Ovary (tissue), 9 donors: Measurements from ENCODE around the gene ACOT8. TPM values are rescaled to one million over a fixed set of nuclear protein-coding genes. Genes with fewer than 3 reads are reported as not detected.
A peak's percentile ranks its signal among the peaks of the same experiment; 100 is the strongest.
"Not testable (repeated sequence)": the region's sequence is repeated elsewhere in the genome, so short reads cannot be mapped to it uniquely, and the experiment has no call there.

ENCODE experiments used
- DNase-seq, 5 donors: peaks; one replicate each; pipeline ENCODE4 v3.0.0-alpha.2; 2019 to 2020
- H3K27ac ChIP-seq, 2 donors: fragments of 200-600 bp; one replicate each; pipeline versions ENCODE4 v1.5.1 to v1.8.0; 2019 to 2022
- H3K27me3 ChIP-seq: fragments of 200-600 bp; one replicate; pipeline ENCODE4 v1.8.0; 2022
- H3K36me3 ChIP-seq: fragments of 200-600 bp; sonication (generic); one replicate; pipeline ENCODE4 v1.5.1; 2019
- H3K4me1 ChIP-seq: one replicate; pipeline ENCODE4 v1.8.1; 2013; ENCODE audit warnings: mild to moderate bottlenecking, moderate library complexity; ENCODE audit not compliant: insufficient read depth
- H3K4me3 ChIP-seq: fragments of 200-600 bp; sonication (generic); one replicate; pipeline ENCODE4 v1.5.1; 2017
- H3K9me3 ChIP-seq, 2 donors: fragments of 200-600 bp in 1 of 2; sonication (generic) in 1 of 2; one replicate each; pipeline versions ENCODE4 v1.5.1 to v1.8.1; 2013 to 2019; ENCODE audit warnings: mild to moderate bottlenecking in 1 of 2, moderate library complexity in 1 of 2
- CTCF ChIP-seq, 3 donors: fragments of 450-650 bp in 2 of 3; fragments of 200-600 bp in 1 of 3; IDR thresholded peaks; one replicate each; pipeline versions ENCODE4 v1.5.1 to v1.8.0; 2016 to 2022; ENCODE audit warnings: antibody characterized with exemption in 3 of 3, mild to moderate bottlenecking in 1 of 3
- EP300 ChIP-seq: sonication (generic); formaldehyde crosslinking; IDR thresholded peaks from one replicate; pipeline ENCODE4 v1.6.1; 2017; ENCODE audit warnings: antibody characterized with exemption
- POLR2A ChIP-seq: fragments of 450-650 bp; IDR thresholded peaks from one replicate; pipeline ENCODE4 v1.6.1; 2017; ENCODE audit warnings: antibody characterized with exemption, mild to moderate bottlenecking, moderate library complexity
- WGBS, 3 donors: extraction: QIAGEN DNeasy Blood & Tissue Kit in 1 of 3; methylation state at CpG; one replicate each; pipeline versions ENCODE4 v1.1.5 to v1.1.7; 2013 to 2017; 5-methylcytosine and 5-hydroxymethylcytosine counted together
- intact Hi-C, 4 donors: fragments of 100-400 bp; cut with DNase I; formaldehyde crosslinking; loops; one replicate each; pipeline versions ENCODE4 v1.11.0 to v1.15.1; 2022 to 2023
- polyA plus RNA-seq, 2 donors: library from polyadenylated mRNA; stranded (reverse); fragments of 200-250 nt in 1 of 2; fragments of 350-450 nt in 1 of 2; fragmentation: Illumina TruSeq in 1 of 2; extraction: RNeasy Lipid Tissue Mini Kit (QIAGEN cat#74804) in 1 of 2; gene quantifications; one replicate each; pipeline ENCODE4 v1.2.3, GENCODE V29; 2013 to 2014
- total RNA-seq, 7 donors: library from RNA; depleted of rRNA in 2 of 7; stranded (reverse); fragments of >200 nt in 2 of 7; fragmentation: NEBNext Ultra II Directional in 3 of 7; extraction: Animal tissue kit (Norgen Biotek cat#: 25700) in 3 of 7; gene quantifications; one replicate each; pipeline versions ENCODE4 v1.1.0 to v1.2.4, GENCODE V29; 2016 to 2023
- donor health status: DM: no; HTN: no; CAD: no; lungs with moderate emphysema.
- donor health status: DM: no; HTN: no; CAD: no.
- donor health status: Bipolar disorder and iron deficiency.
- donor health status: DM: yes; HTN: yes; CAD: no.
- donor health status: DM: no; HTN: no; CAD: no.
- donor health status: DM: yes; HTN: yes; CAD: no.

ACOT8 gene
- total and polyA plus RNA-seq, 9 donors = 13.5 to 26.7 (median 19.6) TPM

- Histone ChIP-seq H3K27ac (peak within 1 kb of the TSS in 1 of 2 donors; percentile 39), H3K4me3 (peak within 1 kb of the TSS; percentile 47), H3K27me3 (no peaks in the 10 kb centered on the region), H3K36me3 (no peaks in the 10 kb centered on the region), H3K4me1 (peaks cover 2% of the 10 kb centered on the region), H3K9me3 (no peaks in the 10 kb centered on the region)
- intact Hi-C loops = no loop called here
- 1% methylated on average over 59 to 65 of the region's 65 CpGs for WGBS, 3 donors
- DNase-seq = peak; percentile 95 to 98 (median 97)
- TF ChIP-seq CTCF (IDR thresholded peaks at IDR 0.05) = no peak
- TF ChIP-seq EP300 = no peak
- TF ChIP-seq POLR2A = no peak
Observed at GRCh38 chr20:45812157-45813005, 44.8 kb downstream of the ACOT8 start, which contains the start of gene UBE2C. Gene UBE2C (plus strand): TSS chr20:45812644. CDS start chr20:45812696, 52 bp downstream.

GRCh38 chr20:45810191-45810970, 46.8 kb downstream of the ACOT8 start:
- Histone ChIP-seq H3K27ac (no peak overlapping the region), H3K4me3 (no peak overlapping the region), H3K27me3 (no peaks in the 10 kb centered on the region), H3K36me3 (no peaks in the 10 kb centered on the region), H3K9me3 (no peaks in the 10 kb centered on the region), H3K4me1 (peaks cover 2% of the 10 kb centered on the region)
- 85 to 88% (median 87%) methylated on average over 8 of the region's 8 CpGs for WGBS, 3 donors
- TF ChIP-seq CTCF (IDR thresholded peaks at IDR 0.05) = no peak
- TF ChIP-seq EP300 = no peak
- TF ChIP-seq POLR2A = no peak
- intact Hi-C loops = no loop called here
- DNase-seq = no peak

- intact Hi-C loops = no loop called here
- Histone ChIP-seq H3K27me3 (no peaks in the 10 kb centered on the region), H3K4me1 (no peaks in the 10 kb centered on the region), H3K9me3 (no peaks in the 10 kb centered on the region), H3K36me3 (no peaks in the 10 kb centered on the region), H3K27ac (no peak overlapping the region), H3K4me3 (no peak overlapping the region)
- DNase-seq = no peak
- TF ChIP-seq POLR2A (no peak), CTCF (IDR thresholded peaks at IDR 0.05) (no peak), EP300 (no peak)
- WGBS, 3 donors = 80 to 85% (median 85%) methylated on average over 7 of the region's 7 CpGs
Observed at GRCh38 chr20:45801851-45802250, 55.3 kb downstream of the ACOT8 start.

GRCh38 chr20:45798935-45799642, 58.1 kb downstream of the ACOT8 start:
- 34 to 37% (median 34%) methylated on average over 4 of the region's 4 CpGs for WGBS, 3 donors
- no peak overlapping the region for H3K4me3 ChIP-seq
- TF ChIP-seq CTCF (IDR thresholded peaks at IDR 0.05) (peak; percentile 22 to 40 (median 34)), POLR2A (no peak)
- peak overlapping the region in 1 of 2 donors; percentile 45 for H3K27ac ChIP-seq
- no peaks in the 10 kb centered on the region for H3K36me3 ChIP-seq
- no peaks in the 10 kb centered on the region for H3K9me3 ChIP-seq
- H3K27me3 ChIP-seq = no peaks in the 10 kb centered on the region
- peak in 4 of 5 donors; percentile 52 to 67 (median 57) for DNase-seq
- intact Hi-C loops = loop anchor here in 1 of 4 donors (10.0 kb wide), 1 partner anchor 286 kb away; the partner anchor contains the start of gene NCOA5
- H3K4me1 ChIP-seq = no peaks in the 10 kb centered on the region

- not testable (repeated sequence) for H3K36me3 ChIP-seq, H3K4me1 ChIP-seq, H3K4me3 ChIP-seq, DNase-seq, H3K27ac ChIP-seq, H3K27me3 ChIP-seq, H3K9me3 ChIP-seq
- intact Hi-C loops = loop anchor here in 1 of 4 donors (10.0 kb wide), 1 partner anchor 287 kb away; the partner anchor contains the start of gene NCOA5
- 79 to 92% (median 91%) methylated on average over 3 of the region's 3 CpGs for WGBS, 3 donors
Observed at GRCh38 chr20:45797955-45798354, 59.2 kb downstream of the ACOT8 start.

GRCh38 chr20:45797510-45797909, 59.7 kb downstream of the ACOT8 start:
- not testable (repeated sequence) for H3K4me1 ChIP-seq, H3K27ac ChIP-seq, DNase-seq, H3K4me3 ChIP-seq, H3K36me3 ChIP-seq, H3K9me3 ChIP-seq, H3K27me3 ChIP-seq
- intact Hi-C loops = loop anchor here in 1 of 4 donors (10.0 kb wide), 1 partner anchor 287 kb away; the partner anchor contains the start of gene NCOA5
- no CpG with 5 or more reads among the region's 1 CpG for WGBS, 3 donors
